ENCODE data around the gene MCTP1. TPM values are rescaled to one million over a fixed set of nuclear protein-coding genes. Genes with fewer than 3 reads are reported as not detected.

MCTP1 gene
- total RNA-seq, 1 experiment from 2014 or later = 25.8 TPM

DNA sequence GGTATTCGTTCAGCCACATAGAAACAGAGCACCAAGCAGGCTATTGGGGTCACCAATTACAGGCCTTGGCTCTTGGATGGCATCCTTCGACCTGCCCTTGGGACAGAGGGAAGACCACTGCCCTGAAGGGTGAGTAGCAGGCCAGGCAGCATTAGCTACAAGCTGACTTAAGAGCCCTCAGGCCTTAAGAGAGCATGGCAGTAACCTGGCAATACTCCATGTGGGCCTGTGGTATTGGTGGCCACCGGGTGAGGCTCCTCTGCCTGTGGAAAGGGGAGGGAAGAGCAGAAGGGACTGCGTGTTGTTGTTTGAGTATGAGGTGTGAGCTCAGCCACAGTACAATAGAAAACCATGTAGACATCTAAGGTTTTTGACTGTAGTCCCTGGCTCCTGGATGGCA, 170.6 kb downstream of the MCTP1 start:
- no peak for DNase-seq (ENCODE audit: low spot score)
- Histone ChIP-seq H3K4me1 (ENCODE audit: insufficient read depth, low read length, poor library complexity, severe bottlenecking) (no peaks in the 10 kb centered on the region), H3K27me3 (replicated peaks; ENCODE audit: insufficient read depth, low read depth, low read length, poor library complexity) (no peaks in the 10 kb centered on the region), H3K4me3 (ENCODE audit: low read depth, low read length, poor library complexity, severe bottlenecking) (no peak overlapping the region), H3K36me3 (ENCODE audit: insufficient read depth, low read length, poor library complexity, severe bottlenecking) (no peaks in the 10 kb centered on the region), H3K27ac (ENCODE audit: low read depth, low read length, poor library complexity, severe bottlenecking) (no peak overlapping the region), H3K9me3 (ENCODE audit: low read depth, low read length, poor library complexity, severe bottlenecking) (no peaks in the 10 kb centered on the region)
- intact Hi-C loops (cut with micrococcal nuclease; ENCODE audit: unreplicated experiment) = no loop called here
- POLR2A ChIA-PET (ENCODE audit: low non-redundant PET) = no interaction called here
- TF ChIP-seq EZH2 (IDR thresholded peaks at IDR 0.05; ENCODE audit: borderline replicate concordance, low read depth, low read length, poor library complexity, severe bottlenecking) = no peak
- TF ChIP-seq, protein P1, sequence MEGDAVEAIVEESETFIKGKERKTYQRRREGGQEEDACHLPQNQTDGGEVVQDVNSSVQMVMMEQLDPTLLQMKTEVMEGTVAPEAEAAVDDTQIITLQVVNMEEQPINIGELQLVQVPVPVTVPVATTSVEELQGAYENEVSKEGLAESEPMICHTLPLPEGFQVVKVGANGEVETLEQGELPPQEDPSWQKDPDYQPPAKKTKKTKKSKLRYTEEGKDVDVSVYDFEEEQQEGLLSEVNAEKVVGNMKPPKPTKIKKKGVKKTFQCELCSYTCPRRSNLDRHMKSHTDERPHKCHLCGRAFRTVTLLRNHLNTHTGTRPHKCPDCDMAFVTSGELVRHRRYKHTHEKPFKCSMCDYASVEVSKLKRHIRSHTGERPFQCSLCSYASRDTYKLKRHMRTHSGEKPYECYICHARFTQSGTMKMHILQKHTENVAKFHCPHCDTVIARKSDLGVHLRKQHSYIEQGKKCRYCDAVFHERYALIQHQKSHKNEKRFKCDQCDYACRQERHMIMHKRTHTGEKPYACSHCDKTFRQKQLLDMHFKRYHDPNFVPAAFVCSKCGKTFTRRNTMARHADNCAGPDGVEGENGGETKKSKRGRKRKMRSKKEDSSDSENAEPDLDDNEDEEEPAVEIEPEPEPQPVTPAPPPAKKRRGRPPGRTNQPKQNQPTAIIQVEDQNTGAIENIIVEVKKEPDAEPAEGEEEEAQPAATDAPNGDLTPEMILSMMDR (conservative IDR thresholded peaks at IDR 0.05; ENCODE audit: low read depth, low read length) = no peak
- no TSS peak for BruUV-seq (replicated peaks)
- CTCF ChIA-PET = no interaction called here

DNA sequence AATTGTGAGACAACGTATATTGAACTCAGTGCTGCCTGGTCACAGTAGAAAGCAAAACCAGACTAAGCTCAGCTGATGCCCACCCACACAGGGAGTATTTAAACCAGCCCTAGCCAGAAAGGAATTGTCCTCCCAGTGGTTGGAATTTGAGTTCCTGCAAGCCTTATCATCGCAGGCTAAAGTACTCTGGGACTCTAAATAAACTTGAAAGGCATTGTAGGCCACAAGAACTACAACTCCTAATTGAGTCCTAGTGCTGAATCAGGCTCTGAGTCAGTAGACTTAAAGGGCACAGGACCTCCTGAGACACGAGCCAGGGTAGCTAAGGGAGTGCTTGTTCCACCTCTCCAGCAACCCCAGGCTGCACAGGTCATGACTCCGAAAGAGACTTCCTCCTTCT, 171.4 kb downstream of the MCTP1 start:
- CTCF ChIA-PET = no interaction called here
- no peaks in the 10 kb centered on the region for H3K27me3 ChIP-seq (replicated peaks; ENCODE audit: insufficient read depth, low read depth, low read length, poor library complexity)
- no peak for DNase-seq (ENCODE audit: low spot score)
- POLR2A ChIA-PET (ENCODE audit: low non-redundant PET) = no interaction called here
- no peaks in the 10 kb centered on the region for H3K4me1 ChIP-seq (ENCODE audit: insufficient read depth, low read length, poor library complexity, severe bottlenecking)
- no peaks in the 10 kb centered on the region for H3K9me3 ChIP-seq (ENCODE audit: low read depth, low read length, poor library complexity, severe bottlenecking)
- no peak for TF ChIP-seq EZH2 (IDR thresholded peaks at IDR 0.05; ENCODE audit: borderline replicate concordance, low read depth, low read length, poor library complexity, severe bottlenecking)
- TF ChIP-seq, protein P1 (conservative IDR thresholded peaks at IDR 0.05; ENCODE audit: low read depth, low read length) = no peak
- H3K4me3 ChIP-seq (ENCODE audit: low read depth, low read length, poor library complexity, severe bottlenecking) = no peak overlapping the region
- H3K27ac ChIP-seq (ENCODE audit: low read depth, low read length, poor library complexity, severe bottlenecking) = no peak overlapping the region
- intact Hi-C loops (cut with micrococcal nuclease; ENCODE audit: unreplicated experiment) = no loop called here
- no peaks in the 10 kb centered on the region for H3K36me3 ChIP-seq (ENCODE audit: insufficient read depth, low read length, poor library complexity, severe bottlenecking)
- no TSS peak for BruUV-seq (replicated peaks)

GRCh38 chr5:95111141-95111540, 173.8 kb downstream of the MCTP1 start:
- Histone ChIP-seq H3K27me3 (replicated peaks; ENCODE audit: insufficient read depth, low read depth, low read length, poor library complexity) (no peaks in the 10 kb centered on the region), H3K27ac (ENCODE audit: low read depth, low read length, poor library complexity, severe bottlenecking) (no peak overlapping the region), H3K36me3 (ENCODE audit: insufficient read depth, low read length, poor library complexity, severe bottlenecking) (no peaks in the 10 kb centered on the region), H3K4me1 (ENCODE audit: insufficient read depth, low read length, poor library complexity, severe bottlenecking) (no peaks in the 10 kb centered on the region), H3K4me3 (ENCODE audit: low read depth, low read length, poor library complexity, severe bottlenecking) (no peak overlapping the region), H3K9me3 (ENCODE audit: low read depth, low read length, poor library complexity, severe bottlenecking) (no peaks in the 10 kb centered on the region)
- no TSS peak for BruUV-seq (replicated peaks)
- no peak for TF ChIP-seq EZH2 (IDR thresholded peaks at IDR 0.05; ENCODE audit: borderline replicate concordance, low read depth, low read length, poor library complexity, severe bottlenecking)
- TF ChIP-seq, protein P1 (conservative IDR thresholded peaks at IDR 0.05; ENCODE audit: low read depth, low read length) = no peak
- DNase-seq (ENCODE audit: low spot score) = no peak
- POLR2A ChIA-PET (ENCODE audit: low non-redundant PET) = no interaction called here
- intact Hi-C loops (cut with micrococcal nuclease; ENCODE audit: unreplicated experiment) = no loop called here
- CTCF ChIA-PET = no interaction called here
